Stimulated activated naive CD8-positive, alpha-beta T cell treated with anti-CD3 and anti-CD28 coated beads, Interleukin-15, Interleukin-2, amounts not matched to agents 100 ng/mL and 50 ng/mL, for 24 hours (primary cell): ENCODE results near the gene RFXAP.
A peak's percentile ranks its signal among the peaks of the same experiment; 100 is the strongest.

Experiments used
- H3K27ac Mint-ChIP-seq: one replicate; pipeline ENCODE4 v1.8.0; 2021; ENCODE audit warnings: mild to moderate bottlenecking, mixed read lengths
- H3K27me3 Mint-ChIP-seq: one replicate; pipeline ENCODE4 v1.8.0; 2021; ENCODE audit warnings: mixed read lengths
- H3K36me3 Mint-ChIP-seq: one replicate; pipeline ENCODE4 v1.8.0; 2021; ENCODE audit warnings: low read depth, mixed read lengths
- H3K4me1 Mint-ChIP-seq: one replicate; pipeline ENCODE4 v1.8.0; 2021; ENCODE audit warnings: low read depth, mixed read lengths
- H3K4me3 Mint-ChIP-seq: one replicate; pipeline ENCODE4 v1.8.0; 2021; ENCODE audit warnings: mild to moderate bottlenecking, mixed read lengths
- H3K9me3 Mint-ChIP-seq: one replicate; pipeline ENCODE4 v1.8.0; 2021; ENCODE audit warnings: mixed read lengths

RFXAP gene

GRCh38 chr13:36796052-36796451 is 23.0 kb upstream of the RFXAP start:
- Mint-ChIP-seq H3K27ac (no peak overlapping the region), H3K36me3 (no peaks in the 10 kb centered on the region), H3K4me3 (no peak overlapping the region), H3K27me3 (peaks cover 17% of the 10 kb centered on the region), H3K4me1 (no peaks in the 10 kb centered on the region), H3K9me3 (no peaks in the 10 kb centered on the region)

GRCh38 chr13:36801035-36801434 is 18.0 kb upstream of the RFXAP start:
- Mint-ChIP-seq H3K27me3 (peaks cover 13% of the 10 kb centered on the region), H3K9me3 (no peaks in the 10 kb centered on the region), H3K4me1 (no peaks in the 10 kb centered on the region), H3K4me3 (no peak overlapping the region), H3K27ac (no peak overlapping the region), H3K36me3 (no peaks in the 10 kb centered on the region)

- Mint-ChIP-seq H3K4me1 (peaks cover 6% of the 10 kb centered on the region), H3K27me3 (peaks cover 16% of the 10 kb centered on the region), H3K9me3 (no peaks in the 10 kb centered on the region), H3K4me3 (no peak overlapping the region), H3K36me3 (no peaks in the 10 kb centered on the region), H3K27ac (no peak overlapping the region)
Measured at GRCh38 chr13:36804588-36804987, 14.4 kb upstream of the RFXAP start.

- Mint-ChIP-seq H3K27me3 (peaks cover 20% of the 10 kb centered on the region), H3K9me3 (no peaks in the 10 kb centered on the region), H3K4me3 (no peak overlapping the region), H3K36me3 (no peaks in the 10 kb centered on the region), H3K4me1 (peaks cover 6% of the 10 kb centered on the region), H3K27ac (no peak overlapping the region)
Measured at GRCh38 chr13:36806102-36806501, 12.9 kb upstream of the RFXAP start.

GRCh38 chr13:36807616-36808015 is 11.4 kb upstream of the RFXAP start:
- peaks cover 6% of the 10 kb centered on the region for H3K4me1 Mint-ChIP-seq
- H3K27me3 Mint-ChIP-seq, result peaks cover 22% of the 10 kb centered on the region
- H3K36me3 Mint-ChIP-seq, result no peaks in the 10 kb centered on the region
- no peak overlapping the region for H3K27ac Mint-ChIP-seq
- H3K9me3 Mint-ChIP-seq, result no peaks in the 10 kb centered on the region
- H3K4me3 Mint-ChIP-seq, result no peak overlapping the region

- Mint-ChIP-seq H3K4me3 (no peak overlapping the region), H3K4me1 (peaks cover 2% of the 10 kb centered on the region), H3K27ac (no peak overlapping the region), H3K27me3 (peaks cover 26% of the 10 kb centered on the region), H3K36me3 (no peaks in the 10 kb centered on the region), H3K9me3 (no peaks in the 10 kb centered on the region)
Measured at GRCh38 chr13:36813225-36813624, 5.8 kb upstream of the RFXAP start.

- H3K9me3 Mint-ChIP-seq, result no peaks in the 10 kb centered on the region
- H3K4me3 Mint-ChIP-seq, result no peak overlapping the region
- no peak overlapping the region for H3K27ac Mint-ChIP-seq
- H3K36me3 Mint-ChIP-seq, result no peaks in the 10 kb centered on the region
- H3K4me1 Mint-ChIP-seq, result peaks cover 10% of the 10 kb centered on the region
- H3K27me3 Mint-ChIP-seq, result peaks cover 26% of the 10 kb centered on the region
Measured at GRCh38 chr13:36814465-36814864, 4.6 kb upstream of the RFXAP start.

GRCh38 chr13:36815062-36815461 is 4.0 kb upstream of the RFXAP start:
- Mint-ChIP-seq H3K4me3 (no peak overlapping the region), H3K27ac (no peak overlapping the region), H3K36me3 (no peaks in the 10 kb centered on the region), H3K27me3 (peaks cover 21% of the 10 kb centered on the region), H3K9me3 (no peaks in the 10 kb centered on the region), H3K4me1 (peaks cover 16% of the 10 kb centered on the region)

- Mint-ChIP-seq H3K27ac (peak overlapping the region; percentile 50), H3K9me3 (no peaks in the 10 kb centered on the region), H3K4me3 (peak overlapping the region; percentile 95), H3K36me3 (no peaks in the 10 kb centered on the region), H3K27me3 (peaks cover 11% of the 10 kb centered on the region), H3K4me1 (peaks cover 44% of the 10 kb centered on the region)
Measured at GRCh38 chr13:36817996-36818803, 822 bp upstream of the RFXAP start.

- Mint-ChIP-seq H3K36me3 (peaks cover 4% of the 10 kb centered on the region), H3K27me3 (peaks cover 5% of the 10 kb centered on the region), H3K4me1 (peaks cover 58% of the 10 kb centered on the region)
Measured at GRCh38 chr13:36819739-36820090, 693 bp downstream of the RFXAP start.

GRCh38 chr13:36820222-36820621 is 1.2 kb downstream of the RFXAP start:
- H3K4me1 Mint-ChIP-seq, result peaks cover 63% of the 10 kb centered on the region
- peak overlapping the region; percentile 95 for H3K4me3 Mint-ChIP-seq
- H3K27ac Mint-ChIP-seq, result peak overlapping the region; percentile 92
- peaks cover 4% of the 10 kb centered on the region for H3K27me3 Mint-ChIP-seq
- H3K9me3 Mint-ChIP-seq, result no peaks in the 10 kb centered on the region
- H3K36me3 Mint-ChIP-seq, result peaks cover 9% of the 10 kb centered on the region

More at GRCh38 chr13:36819739-36820090, 693 bp downstream of the RFXAP start:
- H3K9me3 Mint-ChIP-seq, result no peaks in the 10 kb centered on the region
- peak overlapping the region; percentile 95 for H3K4me3 Mint-ChIP-seq
- peak overlapping the region; percentile 92 for H3K27ac Mint-ChIP-seq

GRCh38 chr13:36822785-36823184 is 3.8 kb downstream of the RFXAP start:
- H3K4me1 Mint-ChIP-seq, result peaks cover 63% of the 10 kb centered on the region

GRCh38 chr13:36829753-36830152 is 10.7 kb downstream of the RFXAP start:
- H3K27ac Mint-ChIP-seq, result no peak overlapping the region
- no peaks in the 10 kb centered on the region for H3K27me3 Mint-ChIP-seq
- H3K36me3 Mint-ChIP-seq, result peaks cover 39% of the 10 kb centered on the region
- no peaks in the 10 kb centered on the region for H3K9me3 Mint-ChIP-seq
- peaks cover 4% of the 10 kb centered on the region for H3K4me1 Mint-ChIP-seq
- no peak overlapping the region for H3K4me3 Mint-ChIP-seq

More at GRCh38 chr13:36822785-36823184, 3.8 kb downstream of the RFXAP start:
- Mint-ChIP-seq H3K27ac (no peak overlapping the region), H3K4me3 (peak overlapping the region; percentile 41), H3K9me3 (no peaks in the 10 kb centered on the region), H3K27me3 (no peaks in the 10 kb centered on the region), H3K36me3 (peaks cover 18% of the 10 kb centered on the region)

- Mint-ChIP-seq H3K4me1 (no peaks in the 10 kb centered on the region), H3K27me3 (no peaks in the 10 kb centered on the region), H3K4me3 (no peak overlapping the region), H3K9me3 (no peaks in the 10 kb centered on the region), H3K36me3 (peaks cover 34% of the 10 kb centered on the region), H3K27ac (no peak overlapping the region)
Measured at GRCh38 chr13:36831291-36831690, 12.3 kb downstream of the RFXAP start.

GRCh38 chr13:36834299-36834698 is 15.3 kb downstream of the RFXAP start:
- no peaks in the 10 kb centered on the region for H3K9me3 Mint-ChIP-seq
- H3K4me3 Mint-ChIP-seq, result no peak overlapping the region
- peaks cover 19% of the 10 kb centered on the region for H3K36me3 Mint-ChIP-seq
- no peaks in the 10 kb centered on the region for H3K27me3 Mint-ChIP-seq
- no peaks in the 10 kb centered on the region for H3K4me1 Mint-ChIP-seq
- no peak overlapping the region for H3K27ac Mint-ChIP-seq
